Keratinocyte (primary cell): ENCODE results near the gene ZFP91.

Source experiments
- CTCF ChIP-seq, 3 experiments: IDR thresholded peaks in 1 of 3; conservative IDR thresholded peaks in 1 of 3; optimal IDR thresholded peaks in 1 of 3; 2 replicates in 2 of 3; 3 replicates in 1 of 3; pipeline versions ENCODE3 to v1.5.1; 2011; ENCODE audit warnings: low read length in 3 of 3, mild to moderate bottlenecking in 3 of 3, moderate library complexity in 2 of 3, control low read depth in 1 of 3, inconsistent platforms in 1 of 3; ENCODE audit not compliant: insufficient read depth in 2 of 3; ENCODE audit errors: extremely low read depth in 1 of 3
- EZH2 ChIP-seq: IDR thresholded peaks from one replicate; pipeline ENCODE4 v1.6.1; 2012; ENCODE audit warnings: inconsistent platforms, mild to moderate bottlenecking, low read length, moderate library complexity

GRCh38 chr11:58606930-58607714 lies 28.3 kb downstream of the ZFP91 start:
- no peak for TF ChIP-seq CTCF (optimal IDR thresholded peaks at IDR 0.05 in 1 of 3, IDR thresholded peaks at IDR 0.05 in 1 of 3, conservative IDR thresholded peaks at IDR 0.05 in 1 of 3; ENCODE audit: extremely low read depth in 1 of 3, insufficient read depth in 2 of 3, low read length in 3 of 3)
- TF ChIP-seq EZH2, result no peak
